HCT116 (cell line): ENCODE measurements around the gene OR2H1.

Experiments
- CEBPB ChIP-seq: IDR thresholded peaks from 2 replicates; pipeline ENCODE4 v1.6.1; 2012; ENCODE audit warnings: low read depth
- EZH2 ChIP-seq: fragments of 200-600 bp; sonication (generic); IDR thresholded peaks from 2 replicates; pipeline ENCODE4 v1.6.1; 2017; ENCODE audit warnings: antibody characterized with exemption, mixed run types
- EZH2phosphoT487 ChIP-seq: fragments of 200-600 bp; IDR thresholded peaks from 2 replicates; pipeline ENCODE4 v1.6.1; 2018; ENCODE audit warnings: antibody characterized with exemption, borderline replicate concordance
- JUND ChIP-seq: IDR thresholded peaks from 2 replicates; pipeline ENCODE4 v1.6.1; 2012
- POLR2A ChIP-seq: IDR thresholded peaks from 2 replicates; pipeline ENCODE4 v1.7.0; 2011; ENCODE audit warnings: borderline replicate concordance; ENCODE audit not compliant: insufficient read depth, insufficient read length; ENCODE audit errors: extremely low read depth
- POLR2AphosphoS5 ChIP-seq: IDR thresholded peaks from 2 replicates; pipeline ENCODE4 v1.6.1; 2011; ENCODE audit warnings: mild to moderate bottlenecking, low read depth, low read length, moderate library complexity
- SP1 ChIP-seq: IDR thresholded peaks from 2 replicates; pipeline ENCODE4 v1.6.1; 2012; ENCODE audit warnings: low read depth
- TCF7L2 ChIP-seq: IDR thresholded peaks from 2 replicates; pipeline ENCODE4 v1.7.0; 2011; ENCODE audit warnings: borderline replicate concordance, inconsistent platforms; ENCODE audit not compliant: insufficient read depth, insufficient read length; ENCODE audit errors: extremely low read depth
- ZFX ChIP-seq: fragments of 450-650 bp; IDR thresholded peaks from 2 replicates; pipeline ENCODE4 v1.6.1; 2017
- ZNF274 ChIP-seq: fragments of 200-500 bp; sonication (Bioruptor generic); IDR thresholded peaks from 2 replicates; pipeline ENCODE4 v1.6.1; 2014; ENCODE audit warnings: mild to moderate bottlenecking, low read depth, low read length, inconsistent platforms
- TF ChIP-seq, protein P1 (sequence below), 3 experiments: fragments of 200-600 bp in 1 of 3; sonication (generic) in 1 of 3; IDR thresholded peaks in 2 of 3; conservative IDR thresholded peaks in 1 of 3; 2 replicates each; pipeline ENCODE4 v1.5.1; 2012 to 2017; ENCODE audit warnings: low read depth in 2 of 3, low read length in 2 of 3, antibody characterized with exemption in 1 of 3, borderline replicate concordance in 1 of 3, control low read depth in 1 of 3, mild to moderate bottlenecking in 1 of 3, mixed read lengths in 1 of 3, mixed run types in 1 of 3, moderate library complexity in 1 of 3; ENCODE audit not compliant: insufficient read depth in 1 of 3
- TF ChIP-seq, protein P2 (sequence below): IDR thresholded peaks from 2 replicates; pipeline ENCODE4 v1.6.1; 2012; ENCODE audit warnings: low read depth

DNA sequence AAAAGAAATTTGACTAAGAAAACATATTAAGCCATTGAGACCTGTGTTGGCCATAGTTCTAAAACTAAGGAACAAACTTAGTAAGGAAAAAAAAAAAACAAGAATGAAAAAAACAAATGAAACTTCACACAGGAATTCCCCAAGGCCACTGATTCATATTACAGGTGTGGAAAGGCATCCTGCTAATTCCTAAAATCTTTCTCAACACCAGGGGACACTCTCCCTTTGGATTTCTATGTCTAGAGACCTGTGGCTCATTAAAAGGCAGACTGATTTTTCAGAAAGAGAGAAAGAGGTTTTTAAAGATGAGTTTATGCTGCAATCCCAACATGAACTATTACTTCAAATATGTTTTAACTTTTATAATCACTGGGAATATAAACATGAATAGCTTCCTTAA is 42.4 kb upstream of the OR2H1 start, which contains the start of gene OR12D1:
- TF ChIP-seq POLR2AphosphoS5, result no peak
- TF ChIP-seq, protein P1, sequence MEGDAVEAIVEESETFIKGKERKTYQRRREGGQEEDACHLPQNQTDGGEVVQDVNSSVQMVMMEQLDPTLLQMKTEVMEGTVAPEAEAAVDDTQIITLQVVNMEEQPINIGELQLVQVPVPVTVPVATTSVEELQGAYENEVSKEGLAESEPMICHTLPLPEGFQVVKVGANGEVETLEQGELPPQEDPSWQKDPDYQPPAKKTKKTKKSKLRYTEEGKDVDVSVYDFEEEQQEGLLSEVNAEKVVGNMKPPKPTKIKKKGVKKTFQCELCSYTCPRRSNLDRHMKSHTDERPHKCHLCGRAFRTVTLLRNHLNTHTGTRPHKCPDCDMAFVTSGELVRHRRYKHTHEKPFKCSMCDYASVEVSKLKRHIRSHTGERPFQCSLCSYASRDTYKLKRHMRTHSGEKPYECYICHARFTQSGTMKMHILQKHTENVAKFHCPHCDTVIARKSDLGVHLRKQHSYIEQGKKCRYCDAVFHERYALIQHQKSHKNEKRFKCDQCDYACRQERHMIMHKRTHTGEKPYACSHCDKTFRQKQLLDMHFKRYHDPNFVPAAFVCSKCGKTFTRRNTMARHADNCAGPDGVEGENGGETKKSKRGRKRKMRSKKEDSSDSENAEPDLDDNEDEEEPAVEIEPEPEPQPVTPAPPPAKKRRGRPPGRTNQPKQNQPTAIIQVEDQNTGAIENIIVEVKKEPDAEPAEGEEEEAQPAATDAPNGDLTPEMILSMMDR (IDR thresholded peaks at IDR 0.05 in 2 of 3, conservative IDR thresholded peaks at IDR 0.05 in 1 of 3; ENCODE audit: borderline replicate concordance in 1 of 3, insufficient read depth in 1 of 3, low read depth in 2 of 3, low read length in 2 of 3), result peak; percentile 35 to 55 (median 38); a peak in 3 of 6 replicates
- no peak for TF ChIP-seq SP1
- no peak for TF ChIP-seq JUND
- no peak for TF ChIP-seq POLR2A
- no peak for TF ChIP-seq CEBPB
- TF ChIP-seq ZFX, result no peak
- TF ChIP-seq, protein P2, sequence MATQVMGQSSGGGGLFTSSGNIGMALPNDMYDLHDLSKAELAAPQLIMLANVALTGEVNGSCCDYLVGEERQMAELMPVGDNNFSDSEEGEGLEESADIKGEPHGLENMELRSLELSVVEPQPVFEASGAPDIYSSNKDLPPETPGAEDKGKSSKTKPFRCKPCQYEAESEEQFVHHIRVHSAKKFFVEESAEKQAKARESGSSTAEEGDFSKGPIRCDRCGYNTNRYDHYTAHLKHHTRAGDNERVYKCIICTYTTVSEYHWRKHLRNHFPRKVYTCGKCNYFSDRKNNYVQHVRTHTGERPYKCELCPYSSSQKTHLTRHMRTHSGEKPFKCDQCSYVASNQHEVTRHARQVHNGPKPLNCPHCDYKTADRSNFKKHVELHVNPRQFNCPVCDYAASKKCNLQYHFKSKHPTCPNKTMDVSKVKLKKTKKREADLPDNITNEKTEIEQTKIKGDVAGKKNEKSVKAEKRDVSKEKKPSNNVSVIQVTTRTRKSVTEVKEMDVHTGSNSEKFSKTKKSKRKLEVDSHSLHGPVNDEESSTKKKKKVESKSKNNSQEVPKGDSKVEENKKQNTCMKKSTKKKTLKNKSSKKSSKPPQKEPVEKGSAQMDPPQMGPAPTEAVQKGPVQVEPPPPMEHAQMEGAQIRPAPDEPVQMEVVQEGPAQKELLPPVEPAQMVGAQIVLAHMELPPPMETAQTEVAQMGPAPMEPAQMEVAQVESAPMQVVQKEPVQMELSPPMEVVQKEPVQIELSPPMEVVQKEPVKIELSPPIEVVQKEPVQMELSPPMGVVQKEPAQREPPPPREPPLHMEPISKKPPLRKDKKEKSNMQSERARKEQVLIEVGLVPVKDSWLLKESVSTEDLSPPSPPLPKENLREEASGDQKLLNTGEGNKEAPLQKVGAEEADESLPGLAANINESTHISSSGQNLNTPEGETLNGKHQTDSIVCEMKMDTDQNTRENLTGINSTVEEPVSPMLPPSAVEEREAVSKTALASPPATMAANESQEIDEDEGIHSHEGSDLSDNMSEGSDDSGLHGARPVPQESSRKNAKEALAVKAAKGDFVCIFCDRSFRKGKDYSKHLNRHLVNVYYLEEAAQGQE, result no peak
- no peak for TF ChIP-seq EZH2phosphoT487
- TF ChIP-seq EZH2, result no peak
- TF ChIP-seq TCF7L2, result no peak
- no peak for TF ChIP-seq ZNF274
